ENCODE data around the gene IMP4. TPM values are rescaled to one million over a fixed set of nuclear protein-coding genes. Genes with fewer than 3 reads are reported as not detected.

The IMP4 gene
- total and polyA plus RNA-seq, 2 of the 8 experiments (the other 6 are each of a cell fraction or from before 2014, with no cell fraction given) = 96.8 to 194 TPM

DNA sequence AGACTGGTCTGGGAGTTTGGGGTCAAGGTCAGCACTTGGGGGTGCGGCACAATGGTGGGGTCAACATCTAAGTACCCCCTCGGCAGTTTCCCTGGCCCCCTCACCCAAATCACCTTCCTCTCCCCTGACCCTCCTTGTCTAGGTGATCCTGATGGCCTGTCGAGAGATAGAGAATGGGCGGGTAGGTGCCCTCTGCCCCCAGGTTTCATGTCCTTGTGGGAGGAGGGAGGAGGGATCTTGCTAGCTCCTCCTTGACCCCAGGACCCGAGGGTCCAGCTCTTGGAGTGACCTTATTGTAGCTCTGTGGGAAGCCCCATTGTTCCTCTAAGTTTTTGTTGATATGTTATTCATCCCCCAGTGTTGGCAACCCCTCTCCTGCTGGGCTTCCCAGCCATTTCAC lies 16.8 kb downstream of the IMP4 start:
- Histone ChIP-seq H3K14ac (ENCODE audit: insufficient read length) (no peak overlapping the region), H3K27ac (ENCODE audit: low read depth, low read length) (no peak overlapping the region), H3K18ac (ENCODE audit: extremely low read depth, low read length) (no peak overlapping the region), H2BK12ac (ENCODE audit: low read depth, low read length) (no peak overlapping the region), H4K8ac (ENCODE audit: extremely low read depth, insufficient read depth, low read length) (no peak overlapping the region), H3K4ac (replicated peaks; ENCODE audit: insufficient read length, low read depth, low read length) (no peak overlapping the region), H3K56ac (replicated peaks; ENCODE audit: insufficient read length, low read depth, low read length) (no peak overlapping the region), H4K91ac (replicated peaks; ENCODE audit: insufficient read length, low read length) (no peak overlapping the region), H3K79me2 (ENCODE audit: control insufficient read depth in 1 of 2, insufficient read depth in 2 of 2, low read length in 2 of 2) (no peaks in the 10 kb centered on the region), H3K4me3 (ENCODE audit: extremely low read depth in 1 of 4, insufficient read depth in 2 of 4, low read depth in 3 of 4, low read length in 4 of 4) (no peak overlapping the region), H2AK5ac (ENCODE audit: low read depth, low read length) (no peak overlapping the region), H3K9ac (replicated peaks in 1 of 4; ENCODE audit: extremely low read depth in 1 of 4, low read depth in 3 of 4, low read length in 3 of 4) (no peak overlapping the region), H2AFZ (ENCODE audit: low read length) (no peak overlapping the region), H2BK20ac (ENCODE audit: low read length) (no peak overlapping the region), H3K23me2 (ENCODE audit: low read depth, low read length) (peaks cover 4% of the 10 kb centered on the region; the same call in 1 of the 2 replicates), H3K27me3 (replicated peaks in 1 of 4; ENCODE audit: control insufficient read depth in 3 of 4, extremely low read depth in 1 of 4, insufficient read depth in 3 of 4, low read length in 3 of 4) (peaks cover 12 to 27% (median 21%) of the 10 kb centered on the region in 4 experiments; a peak in 6 of 7 replicates), H4K20me1 (replicated peaks in 1 of 2; ENCODE audit: control insufficient read depth in 1 of 2, insufficient read depth in 2 of 2, low read length in 2 of 2) (no peaks in the 10 kb centered on the region), H3K36me3 (ENCODE audit: control insufficient read depth in 2 of 4, insufficient read depth in 4 of 4, low read length in 3 of 4) (no peaks in the 10 kb centered on the region), H3K79me1 (ENCODE audit: low read depth, low read length) (no peaks in the 10 kb centered on the region), H2BK5ac (ENCODE audit: low read depth, low read length) (no peak overlapping the region), H2BK120ac (replicated peaks; ENCODE audit: low read depth, low read length) (no peak overlapping the region), H3K9me3 (ENCODE audit: insufficient read depth in 2 of 2, low read depth in 1 of 2, low read length in 1 of 2) (no peaks in the 10 kb centered on the region), H2BK15ac (ENCODE audit: low read length) (no peak overlapping the region), H3K23ac (ENCODE audit: insufficient read length) (no peak overlapping the region), H4K5ac (ENCODE audit: insufficient read length, low read depth, low read length) (no peak overlapping the region), H3K4me1 (replicated peaks in 1 of 4; ENCODE audit: control insufficient read depth in 3 of 4, insufficient read depth in 4 of 4, low read length in 3 of 4) (no peaks in the 10 kb centered on the region), H3K4me2 (ENCODE audit: insufficient read depth in 1 of 2, low read depth in 2 of 2, low read length in 2 of 2) (no peak overlapping the region)
- POLR2A ChIA-PET (ENCODE audit: partially characterized antibody) = interaction anchor here (0.6 kb wide), 1 partner anchor 19 kb away, joined by 3 read pairs; no protein-coding TSS in a partner anchor
- 93% methylated on average over 5 of the region's 5 CpGs; no CpG with 5 or more reads in 1 of the 2 experiments for WGBS, 2 experiments (ENCODE audit: extremely low coverage in 1 of 2, insufficient coverage in 1 of 2, insufficient read length in 1 of 2, insufficient replicate concordance in 2 of 2, low coverage in 1 of 2, low lambda C conversion rate in 2 of 2, missing lambda C conversion rate in 1 of 2)
- no peak for FAIRE-seq
- CTCF ChIA-PET (ENCODE audit: partially characterized antibody) = no interaction called here
- no peak for DNase-seq (ENCODE audit: low read depth in 1 of 2, low spot score in 2 of 2)
- TF ChIP-seq SUZ12 (IDR thresholded peaks at IDR 0.05; ENCODE audit: low read length) = no peak
- no peak for TF ChIP-seq SIN3A (conservative IDR thresholded peaks at IDR 0.05 in 1 of 2, IDR thresholded peaks at IDR 0.05 in 1 of 2; ENCODE audit: low read depth in 1 of 2, low read length in 2 of 2)
- TF ChIP-seq TEAD4 (IDR thresholded peaks at IDR 0.05; ENCODE audit: low read depth, low read length) = no peak

All from H1 (cell line).